CD4-positive, alpha-beta T cell treated with Interleukin-17A for 4 hours (primary cell): ENCODE results near the gene LMAN1L.

Source experiments
- DNase-seq: peaks from one replicate; pipeline ENCODE4 v3.0.0-alpha.2; 2020; ENCODE audit warnings: mixed read lengths

LMAN1L gene

DNA sequence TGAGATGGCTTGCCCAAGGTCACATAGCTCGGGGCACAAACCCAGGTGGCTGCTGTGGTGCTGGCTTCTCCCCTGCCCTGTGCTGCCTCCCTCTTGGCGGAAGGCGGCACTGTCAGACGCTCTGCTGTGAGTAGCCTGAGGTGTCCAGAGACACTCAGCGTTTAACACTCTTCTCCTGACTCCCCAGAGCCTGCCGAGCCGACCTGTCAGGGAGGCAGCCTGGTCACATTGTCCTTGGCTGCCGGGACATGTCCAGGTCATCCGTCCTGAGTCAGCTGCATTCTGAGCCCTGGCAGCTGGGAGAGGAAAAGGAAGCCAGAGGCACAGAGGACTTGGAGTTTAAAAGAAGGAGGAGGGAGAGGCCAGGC lies 4.7 kb downstream of the LMAN1L start:
- DNase-seq, result no peak

DNA sequence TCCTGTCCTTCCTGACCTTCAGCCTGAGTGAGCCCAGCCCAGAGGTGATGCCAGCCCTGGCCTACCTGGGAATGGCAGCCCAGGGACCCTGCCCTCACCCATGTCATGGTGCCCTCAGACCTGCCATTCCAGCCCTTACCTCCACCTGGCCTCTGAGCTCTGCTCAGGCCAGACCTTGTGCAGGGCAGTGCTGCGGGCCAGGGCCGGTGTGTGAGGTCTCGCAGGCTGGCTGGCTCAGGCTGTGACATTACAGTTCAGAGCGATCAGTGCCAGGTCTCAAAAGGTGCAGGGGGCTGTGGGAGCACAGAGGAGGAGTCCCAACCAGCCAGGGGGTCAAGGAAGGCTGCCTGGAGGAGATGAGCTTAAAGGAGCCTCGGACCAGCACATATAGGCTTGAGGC lies 7.4 kb downstream of the LMAN1L start:
- DNase-seq, result no peak

DNA sequence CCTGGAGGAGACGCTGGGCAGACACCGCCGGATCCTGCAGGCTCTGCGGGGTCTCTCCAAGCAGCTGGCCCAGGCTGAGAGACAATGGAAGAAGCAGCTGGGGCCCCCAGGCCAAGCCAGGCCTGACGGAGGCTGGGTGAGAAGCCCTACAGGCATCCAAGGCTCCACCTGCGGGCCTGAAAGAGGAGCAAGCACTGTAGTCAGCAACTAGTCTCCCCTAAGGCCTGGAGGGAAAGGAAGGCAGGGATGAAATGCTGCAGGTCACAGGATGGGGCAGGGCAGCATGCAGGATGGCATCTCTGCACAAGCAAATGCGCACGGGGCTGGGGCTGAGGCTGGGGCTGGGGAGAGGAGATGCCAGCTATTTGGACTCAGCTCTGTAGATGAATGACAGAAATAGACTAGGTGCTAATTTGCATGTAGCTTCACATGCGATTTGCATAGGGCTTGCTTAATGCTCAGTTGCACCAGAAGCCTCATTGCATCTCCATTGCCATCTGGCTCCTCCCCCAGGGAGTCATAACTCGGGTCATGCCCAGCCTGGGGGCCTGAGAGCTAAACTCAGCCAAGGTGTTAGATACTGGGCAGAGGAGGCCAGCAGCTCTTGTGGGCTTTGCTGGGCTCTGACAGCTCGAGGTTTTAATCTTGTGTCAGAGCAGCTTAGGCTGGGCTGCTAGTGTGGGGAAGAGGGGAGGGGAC lies 8.6 kb downstream of the LMAN1L start:
- DNase-seq, result no peak

DNA sequence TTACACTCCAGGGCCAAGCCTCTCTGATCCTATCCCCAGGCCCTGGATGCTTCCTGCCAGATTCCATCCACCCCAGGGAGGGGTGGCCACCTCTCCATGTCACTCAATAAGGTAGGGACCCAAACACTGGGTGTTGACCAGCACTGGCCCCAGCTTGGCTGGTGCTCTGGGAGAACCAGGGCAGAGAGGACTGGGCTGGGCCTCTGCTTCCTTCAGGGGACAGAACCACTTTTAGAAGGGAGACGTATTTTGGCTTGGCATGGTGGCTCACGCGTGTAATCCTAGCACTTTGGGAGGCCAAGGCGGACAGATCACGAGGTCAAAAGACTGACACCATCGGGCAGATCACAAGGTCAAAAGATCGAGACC lies 9.1 kb downstream of the LMAN1L start:
- DNase-seq, result no peak

DNA sequence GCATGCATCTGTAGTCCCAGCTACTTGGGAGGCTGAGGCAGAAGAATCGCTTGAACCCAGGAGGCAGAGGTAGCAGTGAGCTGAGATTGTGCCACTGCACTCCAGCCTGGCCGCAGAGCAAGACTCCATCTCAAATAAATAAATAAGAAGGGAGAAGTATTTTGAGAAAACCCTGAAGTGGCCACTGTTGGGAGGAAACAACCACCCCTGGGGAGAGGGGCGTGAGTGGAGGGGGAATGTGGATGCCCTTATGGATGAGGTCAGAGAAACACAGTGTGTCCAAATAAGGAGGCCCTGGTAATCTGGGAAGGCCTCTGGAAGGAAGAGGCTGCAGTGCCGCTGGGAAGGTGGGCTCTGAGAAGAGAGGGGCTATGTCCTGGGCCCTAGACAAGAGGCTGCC lies 9.6 kb downstream of the LMAN1L start:
- no peak for DNase-seq

DNA sequence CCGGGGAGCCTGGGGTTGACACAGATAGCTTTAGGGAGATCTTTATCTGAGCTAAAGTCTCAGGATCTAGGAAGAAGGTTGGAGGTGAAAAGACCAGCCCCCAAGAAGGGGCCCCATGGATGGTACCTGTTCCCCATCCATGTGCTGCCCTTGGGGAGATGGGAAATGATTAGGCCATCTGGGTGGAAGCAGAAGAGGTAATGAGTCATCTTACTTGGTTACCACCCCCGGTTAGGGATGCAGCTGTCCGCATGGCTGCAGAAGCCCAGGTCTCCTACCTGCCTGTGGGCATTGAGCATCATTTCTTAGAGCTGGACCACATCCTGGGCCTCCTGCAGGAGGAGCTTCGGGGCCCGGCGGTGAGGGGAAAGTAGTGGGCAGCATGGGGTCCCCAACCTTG lies 10.7 kb downstream of the LMAN1L start:
- DNase-seq, result no peak

DNA sequence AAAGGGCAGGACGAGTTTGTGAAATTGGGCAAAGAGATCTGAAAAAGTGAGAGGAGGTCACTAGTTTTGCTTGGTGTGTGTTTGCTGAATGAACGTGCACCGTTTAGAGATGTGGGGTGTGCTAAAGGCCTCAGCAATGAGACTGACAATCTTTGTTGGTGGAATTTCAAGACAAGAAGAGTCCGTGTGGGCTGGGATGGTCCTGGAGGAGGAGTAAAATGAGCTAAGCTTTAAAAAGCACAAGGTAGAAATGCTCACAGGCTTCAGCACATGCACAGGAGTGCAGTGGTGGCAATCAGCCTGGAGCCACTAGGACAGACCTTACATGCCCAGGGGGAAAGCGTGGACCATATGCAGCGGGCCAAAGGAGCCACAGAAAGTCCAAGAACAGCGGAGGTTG lies 12.3 kb downstream of the LMAN1L start:
- DNase-seq, result no peak

DNA sequence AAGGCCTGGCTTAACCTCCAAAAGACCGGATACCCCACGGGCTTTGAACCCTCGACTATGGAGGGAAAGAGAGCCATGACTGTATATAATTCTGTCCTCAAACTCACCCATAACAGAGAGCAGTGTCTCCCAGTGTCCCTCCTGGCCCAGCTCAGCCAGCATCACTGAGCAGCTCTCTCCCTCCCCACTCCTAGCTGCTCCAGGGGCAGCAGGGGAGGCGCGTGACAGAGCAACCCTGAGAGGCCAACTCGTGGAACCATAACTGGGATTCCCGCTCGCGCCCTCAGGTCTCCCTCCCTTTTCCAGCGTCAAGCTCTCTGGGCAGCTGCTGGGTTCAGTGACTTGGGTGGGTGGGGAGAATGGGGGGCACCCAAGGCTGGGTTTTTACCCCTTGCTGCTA lies 13.2 kb downstream of the LMAN1L start:
- no peak for DNase-seq

DNA sequence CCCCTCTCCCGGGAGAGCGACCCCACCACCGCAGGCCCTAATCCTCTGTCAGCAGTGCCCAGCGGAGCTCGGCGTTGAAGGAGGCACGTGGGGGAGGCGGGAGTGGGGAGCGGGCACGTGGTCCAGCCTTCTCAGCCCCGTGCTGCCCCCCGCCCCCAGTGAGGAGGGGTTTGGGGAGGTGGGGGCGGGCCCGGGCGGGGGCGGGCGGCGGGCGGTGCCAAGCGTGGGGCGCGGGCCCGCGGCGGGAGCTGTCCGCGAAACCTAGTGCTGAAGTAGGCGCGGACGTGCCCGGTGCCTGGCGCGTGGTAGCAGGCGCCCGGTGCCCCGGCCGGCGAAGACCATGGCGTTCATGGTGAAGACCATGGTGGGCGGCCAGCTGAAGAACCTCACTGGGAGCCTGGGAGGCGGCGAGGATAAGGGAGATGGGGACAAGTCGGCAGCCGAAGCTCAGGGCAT lies 13.8 kb downstream of the LMAN1L start, which contains the start of gene CPLX3:
Gene CPLX3 (plus strand): TSS at position 264 of the 456 bp plus-strand sequence. CDS start 77 bp downstream, at position 341.
- DNase-seq, result peak; percentile 61

DNA sequence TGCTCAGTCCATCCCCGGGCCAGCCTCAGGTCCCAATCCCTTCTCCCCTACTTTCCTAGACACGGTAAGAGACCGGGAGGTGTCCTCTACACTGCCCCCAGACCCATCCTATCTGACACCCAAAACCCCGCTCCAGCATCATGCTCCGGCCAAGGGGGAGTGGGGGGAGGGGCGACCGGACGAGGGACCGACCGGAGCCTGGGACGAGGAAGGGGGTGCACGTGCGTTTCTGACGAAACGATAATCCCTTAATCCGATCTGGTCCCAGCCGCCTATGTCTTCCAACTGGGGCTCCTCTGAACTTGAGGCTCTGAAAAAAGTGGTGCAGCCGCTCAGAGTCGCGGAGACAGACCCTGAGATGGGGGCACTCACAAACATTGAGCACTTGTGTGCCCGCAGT lies 14.3 kb downstream of the LMAN1L start:
- no peak for DNase-seq

DNA sequence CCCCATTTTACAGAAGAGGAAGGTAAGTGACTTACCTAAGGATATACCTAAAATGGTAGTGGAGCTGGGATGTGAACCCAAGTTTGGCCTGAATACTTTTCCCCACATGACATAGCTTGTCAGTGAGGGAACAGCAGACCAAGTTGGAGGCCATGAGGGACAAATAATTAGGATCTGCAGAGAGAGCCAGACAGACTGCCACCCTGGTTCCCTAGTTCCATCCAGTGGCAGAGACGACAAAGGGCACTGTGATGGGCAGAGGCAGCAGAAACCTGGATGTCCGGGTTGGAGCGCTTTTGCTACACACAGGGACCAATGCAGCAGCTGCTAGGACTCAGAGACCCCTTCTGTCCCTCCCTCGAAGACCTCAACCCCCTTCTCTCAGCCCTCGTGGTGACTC lies 15.0 kb downstream of the LMAN1L start:
- DNase-seq, result no peak

DNA sequence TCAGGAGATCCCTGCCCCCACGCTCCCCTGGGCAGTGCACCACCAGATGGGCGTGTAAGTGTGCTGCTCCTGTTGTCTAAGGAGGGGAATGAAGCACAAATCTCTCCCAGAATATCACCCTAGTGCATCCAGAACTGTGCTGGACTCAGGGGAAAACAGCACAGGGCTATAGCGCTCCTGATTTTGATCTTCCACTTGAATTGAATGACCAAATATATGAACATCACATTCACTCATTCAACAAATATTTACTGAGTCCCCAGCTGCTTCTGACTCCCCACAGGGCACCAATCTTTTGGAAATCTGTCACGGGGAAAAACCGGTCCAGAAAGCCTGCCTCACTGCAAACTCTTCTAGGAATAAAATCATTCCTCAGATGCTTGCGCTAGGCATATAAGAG lies 16.2 kb downstream of the LMAN1L start:
- DNase-seq, result no peak

DNA sequence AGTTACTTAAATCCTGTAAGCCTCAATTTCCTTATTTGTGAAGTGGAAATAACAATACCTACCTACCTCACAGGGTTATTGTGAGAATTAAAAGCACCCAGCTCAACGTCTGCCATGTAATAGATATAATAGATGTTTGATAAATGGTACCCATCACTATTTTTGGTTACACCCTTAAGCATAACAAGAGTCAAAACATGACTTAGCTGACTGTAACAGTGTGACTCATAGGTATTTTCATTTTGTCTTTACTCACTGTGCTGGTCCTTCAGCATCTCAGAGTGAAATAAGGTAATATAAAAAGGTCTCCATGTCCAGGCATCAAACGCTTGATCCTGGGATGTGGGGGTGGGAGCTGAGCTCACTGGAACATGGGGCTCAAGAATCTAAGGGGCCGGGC lies 16.9 kb downstream of the LMAN1L start:
- no peak for DNase-seq

DNA sequence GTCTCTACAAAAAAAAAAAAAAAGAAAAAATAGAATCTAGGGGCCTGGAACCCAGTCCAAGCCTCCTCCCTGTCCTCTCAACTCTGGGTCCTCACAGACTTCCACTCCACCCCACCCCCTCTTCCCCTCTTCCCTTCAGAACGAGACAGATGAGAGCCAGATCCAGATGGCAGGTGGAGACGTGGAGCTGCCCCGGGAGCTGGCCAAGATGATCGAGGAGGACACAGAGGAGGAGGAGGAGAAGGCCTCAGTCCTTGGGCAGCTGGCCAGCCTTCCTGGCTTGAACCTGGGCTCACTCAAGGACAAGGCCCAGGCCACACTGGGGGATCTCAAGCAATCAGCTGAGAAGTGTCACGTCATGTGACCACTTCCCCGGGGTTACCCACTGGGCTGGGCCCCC lies 17.4 kb downstream of the LMAN1L start:
- DNase-seq, result no peak

DNA sequence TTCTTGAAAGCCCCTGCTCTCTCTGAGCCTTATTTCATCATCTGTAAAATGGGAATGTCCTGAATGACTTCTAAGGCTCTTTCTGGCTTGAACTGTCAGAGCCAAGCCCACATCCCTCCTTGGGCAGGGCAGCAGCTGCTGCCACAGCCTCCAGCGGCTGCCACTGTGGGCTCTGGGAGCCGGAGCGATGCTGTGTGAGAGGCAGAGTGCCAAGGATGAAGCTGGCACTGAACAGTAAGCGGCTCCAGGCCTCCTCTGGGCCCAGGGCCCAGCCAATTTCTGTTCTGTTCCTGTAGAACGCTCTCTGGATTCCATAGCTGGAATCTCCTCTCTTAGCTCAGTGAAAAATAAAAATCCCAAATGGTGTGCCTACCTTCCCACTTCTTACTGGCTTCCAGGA lies 18.2 kb downstream of the LMAN1L start:
- DNase-seq, result no peak

DNA sequence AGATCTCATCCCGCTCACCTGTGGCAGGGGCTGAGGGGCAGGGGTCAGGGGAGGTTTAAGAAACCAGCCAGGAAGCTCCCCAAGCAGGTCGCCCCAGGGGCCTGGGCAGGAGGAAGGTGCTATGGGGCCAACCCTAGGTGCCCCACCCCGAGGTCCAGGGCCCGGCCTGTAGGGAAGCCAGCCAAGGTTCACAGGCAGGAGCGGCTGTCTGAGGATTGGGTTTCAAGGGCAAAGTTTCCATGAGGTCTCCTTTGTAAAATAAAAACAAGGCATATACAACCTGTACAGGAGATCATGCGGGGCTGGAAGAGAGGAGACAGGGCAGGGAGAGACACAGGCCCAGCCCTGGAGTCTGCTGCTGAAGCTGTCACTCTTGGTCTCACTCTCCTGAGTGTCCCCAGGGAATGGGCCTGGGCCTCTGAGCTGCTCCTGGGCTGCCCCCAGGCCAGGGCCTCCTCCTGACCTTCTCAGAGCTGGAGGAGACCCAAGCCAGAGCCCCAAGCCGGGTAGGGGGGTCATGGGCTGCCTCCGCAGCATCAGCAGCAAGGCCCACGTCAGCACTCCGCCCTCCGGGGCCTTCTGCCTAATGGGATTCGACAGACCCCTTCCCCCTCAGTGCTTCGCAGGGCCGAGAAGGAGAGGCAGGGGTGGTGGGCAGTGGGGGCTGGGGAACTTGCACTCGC lies 19.3 kb downstream of the LMAN1L start:
- no peak for DNase-seq

DNA sequence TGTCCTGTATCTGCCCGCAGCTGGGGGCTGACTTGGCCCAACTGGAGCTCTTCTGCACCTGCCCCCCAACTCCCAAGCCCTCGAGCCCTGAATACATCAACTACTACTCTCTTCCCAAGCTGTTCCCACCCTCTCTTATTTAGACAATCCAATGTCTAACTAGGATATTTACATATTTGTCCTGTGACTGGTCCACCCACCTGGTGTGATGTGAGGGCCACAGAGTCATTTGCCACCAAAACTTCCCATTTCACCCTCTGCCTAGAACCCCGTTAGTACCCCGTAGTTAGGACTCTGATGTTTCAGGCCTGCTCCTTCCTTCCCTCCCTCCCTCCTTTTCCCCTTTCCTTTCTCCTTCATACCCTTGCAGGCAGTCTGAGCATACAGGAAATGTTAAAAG lies 20.2 kb downstream of the LMAN1L start:
- DNase-seq, result no peak

DNA sequence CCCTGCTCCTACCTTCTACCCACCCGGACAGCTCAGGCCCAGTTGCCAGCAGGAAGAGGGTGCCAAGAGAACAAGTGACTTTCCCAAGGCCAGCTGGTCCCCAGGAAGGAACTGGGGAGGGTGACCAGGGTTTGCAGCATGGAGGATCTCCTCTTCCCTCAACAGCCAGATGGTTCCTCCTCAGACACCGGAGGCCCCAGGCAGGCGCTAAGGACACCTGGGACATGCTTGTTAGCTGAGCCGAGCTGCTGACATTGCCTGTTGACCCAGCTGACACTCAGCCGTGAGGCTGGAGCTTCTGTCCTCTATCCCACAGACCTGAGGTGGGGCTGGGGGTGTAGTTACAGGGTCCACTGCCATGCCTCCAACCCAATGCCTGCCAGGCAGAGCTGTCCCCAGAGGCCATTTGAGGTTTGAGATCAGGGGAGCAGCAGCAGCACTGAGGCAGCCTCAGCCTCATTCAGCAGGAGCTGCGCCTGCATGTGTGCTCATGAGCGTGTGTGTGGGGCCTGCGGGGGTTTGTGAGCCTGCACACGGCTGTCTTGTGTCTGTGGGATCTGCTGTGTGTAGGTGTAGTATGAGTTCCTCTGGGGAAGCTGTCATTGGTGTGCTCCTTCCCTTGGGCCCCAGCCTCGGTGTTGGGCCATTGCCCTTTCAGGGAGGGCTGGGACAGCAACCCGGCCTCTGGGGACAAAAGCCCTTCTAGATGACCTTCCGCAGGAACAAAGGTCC lies 20.9 kb downstream of the LMAN1L start:
- DNase-seq, result no peak

DNA sequence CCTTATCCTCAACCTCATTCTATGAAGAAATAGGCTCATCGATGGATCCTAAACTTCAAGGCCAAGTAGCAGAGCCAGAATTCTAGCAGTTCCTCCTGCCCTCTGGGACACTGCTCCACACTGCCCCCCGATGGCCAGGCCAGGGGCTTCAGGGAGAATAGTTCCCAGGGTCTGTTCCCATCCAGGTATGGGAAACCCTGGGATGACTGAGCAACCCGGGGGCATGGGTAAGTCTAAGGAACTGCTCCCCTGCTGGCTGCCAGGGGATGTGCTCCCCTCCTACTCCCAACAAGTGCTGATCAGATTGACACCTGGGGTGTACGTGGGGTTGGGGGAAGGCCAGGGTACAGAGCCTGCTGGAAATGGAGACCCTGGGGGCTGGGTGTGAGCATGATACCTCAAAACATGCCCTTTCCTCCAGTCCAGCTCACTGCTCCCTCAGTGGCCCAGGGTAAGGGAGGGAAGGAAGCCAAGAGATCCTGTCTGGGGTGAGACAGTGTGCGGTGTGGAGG lies 22.7 kb downstream of the LMAN1L start:
- peak; percentile 67 for DNase-seq

DNA sequence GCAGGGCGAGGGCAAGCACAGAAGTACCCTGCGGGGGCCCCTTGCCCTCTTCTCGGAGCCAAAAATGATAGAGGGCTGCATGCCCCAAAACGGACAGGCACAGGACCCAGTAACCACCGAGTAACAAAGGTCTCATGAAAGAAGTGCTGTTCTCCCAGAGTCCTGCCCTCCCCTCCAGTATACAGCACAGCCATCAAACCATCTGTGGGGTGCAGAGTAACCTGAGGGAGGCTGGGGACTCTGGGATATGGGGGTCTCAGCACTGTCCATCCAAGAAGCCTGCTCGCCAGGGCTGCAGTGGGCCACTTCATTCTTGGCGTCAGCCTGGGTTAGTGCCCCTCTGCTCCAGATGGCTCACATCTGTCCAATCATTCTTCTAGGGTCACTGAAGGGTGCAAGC lies 24.2 kb downstream of the LMAN1L start:
- no peak for DNase-seq

DNA sequence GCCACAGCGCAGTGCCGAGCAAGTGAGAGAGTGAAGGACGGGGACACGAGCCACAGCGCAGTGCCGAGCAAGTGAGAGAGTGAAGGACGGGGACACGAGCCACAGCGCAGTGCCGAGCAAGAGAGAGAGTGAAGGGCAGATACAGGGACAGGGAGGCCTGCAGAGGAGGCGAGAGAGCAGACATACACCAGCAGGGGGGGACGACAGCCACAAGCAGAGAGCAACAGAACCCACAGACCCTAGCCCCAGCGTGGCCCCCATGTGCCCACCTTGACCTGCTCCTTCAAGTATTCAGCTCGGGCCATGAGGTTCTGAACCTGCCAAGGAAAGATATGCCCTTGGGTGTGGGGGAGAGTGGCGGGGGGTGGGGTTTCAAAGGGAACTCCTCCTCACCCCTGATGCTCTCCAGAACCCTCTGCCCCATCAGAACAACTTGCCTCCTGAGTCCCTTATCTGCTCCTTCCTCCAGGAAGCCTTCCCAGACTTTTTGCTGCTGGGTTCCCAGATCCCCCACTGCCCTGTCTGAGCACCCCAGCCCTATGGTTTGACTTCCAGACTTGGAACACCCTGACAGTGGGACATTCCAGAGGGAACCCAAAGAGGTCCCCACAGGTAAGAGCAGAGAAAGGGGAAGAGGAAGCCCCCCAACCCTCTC lies 25.0 kb downstream of the LMAN1L start:
- DNase-seq, result no peak

DNA sequence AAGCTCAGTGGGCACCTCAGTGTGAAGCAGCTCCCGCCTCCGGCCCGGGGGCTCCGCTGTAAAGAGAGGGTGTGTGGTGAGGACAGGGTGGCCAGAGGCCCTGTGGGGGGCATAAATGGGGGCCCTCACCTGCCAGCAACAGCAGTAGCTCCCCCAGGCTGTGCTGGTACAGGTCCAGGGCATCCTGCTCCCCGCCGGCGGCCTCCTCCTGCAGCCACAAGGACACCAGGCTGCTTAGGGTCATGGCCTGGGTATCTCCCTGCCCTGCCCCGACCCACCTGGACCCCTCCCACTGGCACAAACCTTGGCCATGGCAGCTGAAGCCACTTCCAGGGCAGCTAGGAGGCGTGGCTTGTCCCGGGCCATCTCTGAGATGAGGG lies 25.5 kb downstream of the LMAN1L start:
- DNase-seq, result no peak

DNA sequence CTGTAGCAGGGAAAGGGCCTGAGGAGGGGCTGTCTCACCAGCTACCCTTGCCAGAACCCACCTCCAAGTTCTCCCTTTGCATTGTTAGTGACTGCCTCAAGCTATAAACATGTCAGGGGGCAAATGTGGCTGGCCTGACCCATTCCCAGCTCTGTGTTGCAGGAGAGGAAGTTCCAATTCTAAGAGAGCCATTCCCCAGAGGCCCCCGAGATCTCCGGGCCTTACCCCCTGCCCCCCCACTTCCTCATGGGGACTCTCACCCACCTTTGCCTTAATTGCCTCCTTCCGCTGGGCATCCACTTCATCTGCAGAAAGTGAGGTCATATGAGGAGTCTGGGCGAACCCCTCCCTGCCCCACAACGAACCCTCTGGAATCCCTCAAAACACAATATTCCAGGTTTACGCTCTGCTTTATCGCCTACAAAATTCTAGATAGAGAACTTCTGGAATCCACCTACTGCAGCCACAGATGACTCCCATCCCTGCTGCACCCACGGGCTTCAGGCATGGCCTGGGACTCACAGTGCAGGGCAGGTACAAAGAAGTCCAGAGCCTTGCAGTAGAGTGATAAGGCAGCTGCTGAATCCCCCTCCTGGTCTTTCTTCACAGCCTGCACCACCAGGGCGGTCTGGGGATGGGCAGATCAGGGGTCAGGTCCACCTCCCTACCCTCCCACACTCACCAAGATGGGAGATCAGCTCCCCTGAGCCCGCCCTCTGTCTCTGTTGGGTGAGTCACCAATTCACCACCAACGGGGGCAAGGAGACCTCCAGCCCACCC lies 26.3 kb downstream of the LMAN1L start:
- no peak for DNase-seq
